PC-3 (cell line): ENCODE measurements around the gene DISC1.

Experiments
- EZH2 ChIP-seq: fragments of 300-600 bp; sonication (generic); IDR thresholded peaks from one replicate; pipeline ENCODE4 v1.6.1; 2017; ENCODE audit warnings: antibody characterized with exemption, mild to moderate bottlenecking, low read length; ENCODE audit not compliant: unreplicated experiment
- EZH2phosphoT487 ChIP-seq: fragments of 300-600 bp; sonication (generic); IDR thresholded peaks from 2 replicates; pipeline ENCODE4 v1.6.1; 2018; ENCODE audit warnings: mild to moderate bottlenecking, antibody characterized with exemption, low read length, borderline replicate concordance
- TF ChIP-seq, protein P1 (sequence below): fragments of 300-600 bp; sonication (generic); conservative IDR thresholded peaks from 2 replicates; pipeline ENCODE4 v1.5.1; 2017; ENCODE audit warnings: antibody characterized with exemption, low read depth, mild to moderate bottlenecking, low read length

DNA sequence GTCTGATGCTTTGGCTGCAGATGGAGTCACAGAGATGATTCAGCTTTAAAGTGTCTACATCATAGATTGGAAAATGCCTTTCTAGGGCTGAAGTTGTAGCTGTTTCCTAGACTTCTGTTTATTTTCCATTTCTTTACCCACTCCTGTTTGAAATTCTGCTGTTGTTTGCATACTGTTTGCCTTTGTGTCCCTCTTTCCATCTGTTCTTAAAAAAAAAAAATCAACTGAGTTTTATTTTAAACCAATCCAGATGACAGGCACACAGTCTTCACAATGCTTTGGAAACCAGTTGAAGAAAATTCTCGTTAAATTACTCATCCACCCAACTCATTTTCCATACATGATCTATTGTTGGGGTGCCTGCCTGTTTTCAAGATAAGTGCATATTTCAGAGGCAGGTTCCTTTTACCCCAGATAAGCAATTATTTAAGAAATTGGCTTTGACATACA, 245.9 kb downstream of the DISC1 start:
- TF ChIP-seq, protein P1, sequence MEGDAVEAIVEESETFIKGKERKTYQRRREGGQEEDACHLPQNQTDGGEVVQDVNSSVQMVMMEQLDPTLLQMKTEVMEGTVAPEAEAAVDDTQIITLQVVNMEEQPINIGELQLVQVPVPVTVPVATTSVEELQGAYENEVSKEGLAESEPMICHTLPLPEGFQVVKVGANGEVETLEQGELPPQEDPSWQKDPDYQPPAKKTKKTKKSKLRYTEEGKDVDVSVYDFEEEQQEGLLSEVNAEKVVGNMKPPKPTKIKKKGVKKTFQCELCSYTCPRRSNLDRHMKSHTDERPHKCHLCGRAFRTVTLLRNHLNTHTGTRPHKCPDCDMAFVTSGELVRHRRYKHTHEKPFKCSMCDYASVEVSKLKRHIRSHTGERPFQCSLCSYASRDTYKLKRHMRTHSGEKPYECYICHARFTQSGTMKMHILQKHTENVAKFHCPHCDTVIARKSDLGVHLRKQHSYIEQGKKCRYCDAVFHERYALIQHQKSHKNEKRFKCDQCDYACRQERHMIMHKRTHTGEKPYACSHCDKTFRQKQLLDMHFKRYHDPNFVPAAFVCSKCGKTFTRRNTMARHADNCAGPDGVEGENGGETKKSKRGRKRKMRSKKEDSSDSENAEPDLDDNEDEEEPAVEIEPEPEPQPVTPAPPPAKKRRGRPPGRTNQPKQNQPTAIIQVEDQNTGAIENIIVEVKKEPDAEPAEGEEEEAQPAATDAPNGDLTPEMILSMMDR, result no peak
- TF ChIP-seq EZH2phosphoT487 (no peak), EZH2 (no peak)
